ENCODE measurements around the gene OR4K15. TPM values are rescaled to one million over a fixed set of nuclear protein-coding genes. Genes with fewer than 3 reads are reported as not detected.

OR4K15 gene
- total RNA-seq, 1 donor from 2014 or later, result not detected

Other genes with a start within 250 kb of the OR4K15 start
- not detected in 2 replicates for gene OR4Q3, start 232.0 kb upstream of the OR4K15 start, total RNA-seq
- gene OR4M1, start 202.1 kb upstream of the OR4K15 start, total RNA-seq, result not detected in 2 replicates
- not detected in 2 replicates for gene OR4N2, start 171.8 kb upstream of the OR4K15 start, total RNA-seq
- not detected in 2 replicates for gene OR4K2, start 100.4 kb upstream of the OR4K15 start, total RNA-seq
- not detected in 2 replicates for gene OR4K5, start 55.0 kb upstream of the OR4K15 start, total RNA-seq
- gene OR4K1, start 44.7 kb upstream of the OR4K15 start, total RNA-seq, result not detected in 2 replicates
- not detected in 2 replicates for gene OR4Q2, start 26.6 kb downstream of the OR4K15 start, total RNA-seq
- gene OR4K14, start 43.7 kb downstream of the OR4K15 start, total RNA-seq, result not detected in 2 replicates
- gene OR4K13, start 60.4 kb downstream of the OR4K15 start, total RNA-seq, result not detected in 2 replicates
- gene OR4L1, start 84.5 kb downstream of the OR4K15 start, total RNA-seq, result not detected in 2 replicates
- not detected in 2 replicates for gene OR4K17, start 135.1 kb downstream of the OR4K15 start, total RNA-seq
- gene OR4N5, start 163.2 kb downstream of the OR4K15 start, total RNA-seq, result not detected in 2 replicates
- gene OR11G2, start 215.3 kb downstream of the OR4K15 start, total RNA-seq, result not detected in 2 replicates
- not detected in 2 replicates for gene OR11H6, start 248.1 kb downstream of the OR4K15 start, total RNA-seq

All from kidney epithelial cell (primary cell).